ENCODE results near the gene DEFB131B.
"Not testable (repeated sequence)": the region's sequence is repeated elsewhere in the genome, so short reads cannot be mapped to it uniquely, and the experiment has no call there.

- TF ChIP-seq POLR2A, CTCF, POLR2AphosphoS5 (IDR thresholded peaks at IDR 0.05): not testable (repeated sequence)
Measured at GRCh38 chr11:71853895-71854294, 24.4 kb upstream of the DEFB131B start.
